PC-9 (cell line): ENCODE data around the gene RNF157.

Experiments
- EZH2 ChIP-seq: fragments of 200-600 bp; sonication (generic); IDR thresholded peaks from 2 replicates; pipeline ENCODE4 v1.8.0; 2017; ENCODE audit warnings: antibody characterized with exemption, low read depth
- TF ChIP-seq, protein P1 (sequence below): fragments of 200-600 bp; sonication (generic); conservative IDR thresholded peaks from 2 replicates; pipeline ENCODE4 v1.6.1; 2017; ENCODE audit warnings: mixed run types, antibody characterized with exemption, mild to moderate bottlenecking, moderate library complexity

DNA sequence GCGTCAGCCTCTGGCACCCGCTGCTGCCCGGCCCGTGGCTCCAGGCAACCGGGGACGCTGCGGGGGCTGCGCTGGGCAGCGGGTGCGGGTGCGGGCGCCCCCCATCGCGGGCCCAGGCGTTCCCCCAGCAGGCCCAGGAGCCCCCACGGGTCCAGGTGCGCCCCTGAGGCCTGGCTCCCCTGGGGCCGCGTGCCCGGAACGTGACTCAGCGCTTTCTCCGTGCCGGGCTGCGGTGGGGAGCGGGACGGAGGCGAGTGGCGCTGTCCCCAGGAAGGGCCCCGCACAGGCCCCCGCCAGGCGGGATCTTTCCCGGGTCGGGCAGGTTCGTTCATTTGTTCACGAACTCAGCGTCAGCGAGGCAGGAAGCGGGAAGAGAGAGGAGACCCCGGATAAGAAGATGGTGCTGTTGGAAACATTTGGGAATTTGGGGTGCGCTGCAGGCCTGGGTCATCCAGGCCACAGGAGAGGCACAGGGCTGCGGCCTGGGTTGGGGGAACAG is 118.3 kb downstream of the RNF157 start:
- TF ChIP-seq, protein P1, sequence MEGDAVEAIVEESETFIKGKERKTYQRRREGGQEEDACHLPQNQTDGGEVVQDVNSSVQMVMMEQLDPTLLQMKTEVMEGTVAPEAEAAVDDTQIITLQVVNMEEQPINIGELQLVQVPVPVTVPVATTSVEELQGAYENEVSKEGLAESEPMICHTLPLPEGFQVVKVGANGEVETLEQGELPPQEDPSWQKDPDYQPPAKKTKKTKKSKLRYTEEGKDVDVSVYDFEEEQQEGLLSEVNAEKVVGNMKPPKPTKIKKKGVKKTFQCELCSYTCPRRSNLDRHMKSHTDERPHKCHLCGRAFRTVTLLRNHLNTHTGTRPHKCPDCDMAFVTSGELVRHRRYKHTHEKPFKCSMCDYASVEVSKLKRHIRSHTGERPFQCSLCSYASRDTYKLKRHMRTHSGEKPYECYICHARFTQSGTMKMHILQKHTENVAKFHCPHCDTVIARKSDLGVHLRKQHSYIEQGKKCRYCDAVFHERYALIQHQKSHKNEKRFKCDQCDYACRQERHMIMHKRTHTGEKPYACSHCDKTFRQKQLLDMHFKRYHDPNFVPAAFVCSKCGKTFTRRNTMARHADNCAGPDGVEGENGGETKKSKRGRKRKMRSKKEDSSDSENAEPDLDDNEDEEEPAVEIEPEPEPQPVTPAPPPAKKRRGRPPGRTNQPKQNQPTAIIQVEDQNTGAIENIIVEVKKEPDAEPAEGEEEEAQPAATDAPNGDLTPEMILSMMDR = no peak
- TF ChIP-seq EZH2 = no peak
